ENCODE data around the gene FXYD1. TPM values are rescaled to one million over a fixed set of nuclear protein-coding genes. Genes with fewer than 3 reads are reported as not detected.

FXYD1 gene
- total RNA-seq, 1 experiment from 2014 or later, result not detected

DNA sequence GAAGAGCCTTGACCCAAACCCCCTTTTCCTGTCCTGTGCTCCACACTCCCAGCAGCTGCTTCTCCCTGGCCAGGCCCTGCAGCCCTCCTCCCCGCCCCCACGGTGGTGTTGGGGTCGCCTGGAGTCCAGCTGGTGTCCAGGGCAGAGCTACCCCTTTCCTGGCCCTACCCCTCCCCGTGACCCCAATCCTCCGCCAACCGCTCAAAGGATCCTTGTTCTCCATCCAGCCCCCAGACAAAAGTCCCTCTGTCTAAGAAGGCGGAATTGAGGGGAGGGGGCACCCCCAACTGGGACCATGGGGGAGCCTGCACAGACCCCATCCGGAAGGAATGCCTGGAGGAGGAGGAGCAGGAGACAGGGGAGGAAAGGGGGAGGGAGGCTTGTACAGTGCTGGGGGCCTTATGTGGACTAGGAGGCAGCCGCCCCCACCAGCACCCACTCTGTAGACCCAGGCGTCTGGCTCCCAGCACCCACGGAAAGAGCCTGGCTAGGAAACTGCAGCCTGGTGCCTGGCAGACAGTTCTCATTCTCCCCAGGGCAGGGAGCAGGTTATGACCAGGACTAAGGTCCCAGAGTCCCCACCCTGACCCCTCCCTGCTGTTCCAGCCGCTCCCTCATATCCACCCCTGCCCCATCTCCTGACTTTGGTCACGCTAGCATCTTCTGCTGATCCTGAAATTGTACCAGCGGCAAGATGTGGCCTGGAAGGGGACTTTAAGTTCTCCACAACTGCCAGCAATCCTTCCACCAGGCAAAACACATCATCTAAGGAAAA lies 23.3 kb upstream of the FXYD1 start, which contains the start of gene FXYD3:
Gene FXYD3 (plus strand): TSS at position 647 of the 775 bp plus-strand sequence. CDS start 3,554 bp downstream, outside the sequence.
- H3F3A ChIP-seq (ENCODE audit: insufficient read depth, low read depth), result peaks cover 45% of the 10 kb centered on the region
- no peaks in the 10 kb centered on the region for H3K27me3 ChIP-seq (ENCODE audit: insufficient read depth, low read depth)
- BruUV-seq (replicated peaks), result TSS peak; percentile 75
- peak within 1 kb of the TSS; percentile 74 for H2AFZ ChIP-seq
- intact Hi-C loops (cut with micrococcal nuclease; ENCODE audit: unreplicated experiment), result loop anchor here (1.0 to 10.0 kb wide), 2 partner anchors 8 to 141 kb away; no protein-coding TSS in a partner anchor
- H3K9me2 ChIP-seq (ENCODE audit: insufficient read depth), result no peaks in the 10 kb centered on the region
- H3K79me2 ChIP-seq (ENCODE audit: low read depth), result peaks cover 39% of the 10 kb centered on the region
- H4K20me1 ChIP-seq (ENCODE audit: insufficient read depth), result no peaks in the 10 kb centered on the region
- peak within 1 kb of the TSS; percentile 71 for H3K27ac ChIP-seq
- H3K36me3 ChIP-seq (ENCODE audit: low read depth), result no peaks in the 10 kb centered on the region
- H3K4me1 ChIP-seq (replicated peaks; ENCODE audit: insufficient read depth), result peaks cover 55% of the 10 kb centered on the region
- H3K4me3 ChIP-seq, result peak within 1 kb of the TSS; percentile 89
- ChIA-PET POLR2A (ENCODE audit: unreplicated experiment) (interaction anchor here (0.6 to 0.9 kb wide), 2 partner anchors 9 to 26 kb away, joined by 3 to 19 read pairs; no protein-coding TSS in a partner anchor), CTCF (interaction anchor here (0.6 to 1.2 kb wide), 3 partner anchors 21 to 98 kb away, joined by 3 to 8 read pairs (median 4); no protein-coding TSS in a partner anchor)
- no peaks in the 10 kb centered on the region for H3K9me3 ChIP-seq (ENCODE audit: insufficient read depth, low read depth)
- DNase-seq, result peak in 1 of 2 experiments; percentile 55
- TF ChIP-seq, protein P1, sequence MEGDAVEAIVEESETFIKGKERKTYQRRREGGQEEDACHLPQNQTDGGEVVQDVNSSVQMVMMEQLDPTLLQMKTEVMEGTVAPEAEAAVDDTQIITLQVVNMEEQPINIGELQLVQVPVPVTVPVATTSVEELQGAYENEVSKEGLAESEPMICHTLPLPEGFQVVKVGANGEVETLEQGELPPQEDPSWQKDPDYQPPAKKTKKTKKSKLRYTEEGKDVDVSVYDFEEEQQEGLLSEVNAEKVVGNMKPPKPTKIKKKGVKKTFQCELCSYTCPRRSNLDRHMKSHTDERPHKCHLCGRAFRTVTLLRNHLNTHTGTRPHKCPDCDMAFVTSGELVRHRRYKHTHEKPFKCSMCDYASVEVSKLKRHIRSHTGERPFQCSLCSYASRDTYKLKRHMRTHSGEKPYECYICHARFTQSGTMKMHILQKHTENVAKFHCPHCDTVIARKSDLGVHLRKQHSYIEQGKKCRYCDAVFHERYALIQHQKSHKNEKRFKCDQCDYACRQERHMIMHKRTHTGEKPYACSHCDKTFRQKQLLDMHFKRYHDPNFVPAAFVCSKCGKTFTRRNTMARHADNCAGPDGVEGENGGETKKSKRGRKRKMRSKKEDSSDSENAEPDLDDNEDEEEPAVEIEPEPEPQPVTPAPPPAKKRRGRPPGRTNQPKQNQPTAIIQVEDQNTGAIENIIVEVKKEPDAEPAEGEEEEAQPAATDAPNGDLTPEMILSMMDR (conservative IDR thresholded peaks at IDR 0.05), result no peak
- no peak for TF ChIP-seq EZH2 (IDR thresholded peaks at IDR 0.05; ENCODE audit: low read depth)
- peak within 1 kb of the TSS; percentile 99 for H3K4me2 ChIP-seq

DNA sequence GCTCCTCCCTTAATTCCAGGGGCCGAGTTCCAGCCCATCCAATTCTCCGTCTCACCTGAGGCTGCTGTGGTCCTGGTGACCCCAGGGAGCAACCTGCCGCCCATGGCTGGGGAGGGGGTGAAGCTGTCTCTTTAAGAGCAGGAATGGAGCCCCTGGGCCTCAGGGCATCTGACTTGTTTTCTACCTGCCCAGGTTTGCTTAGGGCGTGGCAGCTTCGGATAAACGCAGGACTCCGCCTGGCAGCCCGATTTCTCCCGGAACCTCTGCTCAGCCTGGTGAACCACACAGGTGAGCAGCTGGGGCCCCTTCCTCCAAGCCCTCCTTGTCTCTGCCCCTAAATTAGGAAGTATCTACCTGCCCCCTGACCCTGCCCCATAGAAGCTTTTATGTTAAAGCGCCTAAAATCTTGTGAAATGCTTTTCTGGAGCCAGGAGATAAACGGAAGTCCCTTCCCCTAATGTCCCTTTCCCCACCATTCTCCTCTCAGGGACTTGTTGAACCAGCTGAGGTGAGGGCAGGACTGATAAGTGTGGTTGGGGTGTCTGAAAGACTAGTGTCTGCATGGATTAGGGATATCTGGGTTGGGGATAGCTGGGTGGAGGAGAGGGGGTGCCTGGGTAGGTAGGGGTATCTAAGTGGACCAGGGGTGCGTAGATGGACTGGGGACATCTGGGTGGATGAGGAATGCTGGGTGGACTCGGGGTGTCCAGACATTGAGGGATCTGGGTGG lies 22.4 kb upstream of the FXYD1 start:
- intact Hi-C loops (cut with micrococcal nuclease; ENCODE audit: unreplicated experiment), result loop anchor here (10.0 kb wide), 1 partner anchor 141 kb away; no protein-coding TSS in a partner anchor
- Histone ChIP-seq H3F3A (ENCODE audit: insufficient read depth, low read depth) (peaks cover 54% of the 10 kb centered on the region), H3K4me2 (peak overlapping the region; percentile 99), H3K9me2 (ENCODE audit: insufficient read depth) (no peaks in the 10 kb centered on the region), H3K9me3 (ENCODE audit: insufficient read depth, low read depth) (no peaks in the 10 kb centered on the region), H3K36me3 (ENCODE audit: low read depth) (no peaks in the 10 kb centered on the region), H3K4me1 (replicated peaks; ENCODE audit: insufficient read depth) (peaks cover 64% of the 10 kb centered on the region), H3K27me3 (ENCODE audit: insufficient read depth, low read depth) (no peaks in the 10 kb centered on the region), H3K79me2 (ENCODE audit: low read depth) (peaks cover 43% of the 10 kb centered on the region), H3K27ac (peak overlapping the region; percentile 71), H2AFZ (peak overlapping the region; percentile 71; the same call in 1 of the 2 replicates), H3K4me3 (peak overlapping the region; percentile 89), H4K20me1 (ENCODE audit: insufficient read depth) (no peaks in the 10 kb centered on the region)
- ChIA-PET CTCF (interaction anchor here (0.6 to 1.4 kb wide), 2 partner anchors 25 to 79 kb away, joined by 3 to 7 read pairs; no protein-coding TSS in a partner anchor), POLR2A (ENCODE audit: unreplicated experiment) (interaction anchor here (0.6 to 0.9 kb wide), 4 partner anchors 8 to 131 kb away, joined by 3 to 19 read pairs (median 4); no protein-coding TSS in a partner anchor)
- BruUV-seq (replicated peaks), result no TSS peak
- DNase-seq, result peak; percentile 77 to 81
- no peak for TF ChIP-seq EZH2 (IDR thresholded peaks at IDR 0.05; ENCODE audit: low read depth)
- TF ChIP-seq, protein P1 (conservative IDR thresholded peaks at IDR 0.05), result no peak

DNA sequence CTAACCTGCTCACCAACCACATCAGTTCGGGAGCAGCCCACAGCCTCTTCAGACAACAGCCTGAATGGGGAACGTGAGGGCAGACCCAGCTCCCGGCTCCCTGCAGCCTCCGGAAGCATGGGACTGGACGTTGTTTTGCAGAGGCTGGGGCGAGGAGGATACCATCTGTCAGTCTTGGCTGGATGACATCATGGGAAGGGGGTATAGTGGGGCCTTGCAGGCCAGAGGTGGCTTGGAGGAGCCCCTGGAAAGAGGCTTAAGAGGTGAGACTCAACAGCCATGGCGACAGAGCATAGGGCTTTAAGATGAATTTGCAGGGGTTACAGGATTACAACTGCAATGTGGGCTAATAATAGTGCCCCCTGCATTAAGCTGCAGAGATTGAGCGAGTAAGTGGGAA lies 21.5 kb upstream of the FXYD1 start:
- no peaks in the 10 kb centered on the region for H3K27me3 ChIP-seq (ENCODE audit: insufficient read depth, low read depth)
- intact Hi-C loops (cut with micrococcal nuclease; ENCODE audit: unreplicated experiment), result loop anchor here (10.0 kb wide), 1 partner anchor 142 kb away; no protein-coding TSS in a partner anchor
- H3K9me2 ChIP-seq (ENCODE audit: insufficient read depth), result no peaks in the 10 kb centered on the region
- no peak for DNase-seq
- H3K79me2 ChIP-seq (ENCODE audit: low read depth), result peaks cover 51% of the 10 kb centered on the region
- TF ChIP-seq, protein P1 (conservative IDR thresholded peaks at IDR 0.05), result no peak
- no peak for TF ChIP-seq EZH2 (IDR thresholded peaks at IDR 0.05; ENCODE audit: low read depth)
- TSS peak; percentile 21 for BruUV-seq (replicated peaks)
- H3K4me1 ChIP-seq (replicated peaks; ENCODE audit: insufficient read depth), result peaks cover 72% of the 10 kb centered on the region
- no peaks in the 10 kb centered on the region for H3K9me3 ChIP-seq (ENCODE audit: insufficient read depth, low read depth)
- ChIA-PET CTCF (interaction anchor here (1.4 kb wide), 1 partner anchor 24 kb away, joined by 3 read pairs; no protein-coding TSS in a partner anchor), POLR2A (ENCODE audit: unreplicated experiment) (interaction anchor here (0.5 to 0.6 kb wide), 2 partner anchors 9 to 30 kb away, joined by 4 read pairs; no protein-coding TSS in a partner anchor)
- H3K27ac ChIP-seq, result peak overlapping the region; percentile 71
- H3F3A ChIP-seq (ENCODE audit: insufficient read depth, low read depth), result peaks cover 63% of the 10 kb centered on the region
- H3K4me2 ChIP-seq, result peak overlapping the region; percentile 99
- no peak overlapping the region for H2AFZ ChIP-seq
- no peaks in the 10 kb centered on the region for H4K20me1 ChIP-seq (ENCODE audit: insufficient read depth)
- peaks cover 4% of the 10 kb centered on the region; the same call in 1 of the 2 replicates for H3K36me3 ChIP-seq (ENCODE audit: low read depth)
- peak overlapping the region; percentile 89 for H3K4me3 ChIP-seq

Data from PC-9 (cell line).